ENCODE measurements around the gene RTP4. TPM values are rescaled to one million over a fixed set of nuclear protein-coding genes. Genes with fewer than 3 reads are reported as not detected.

The RTP4 gene
- polyA plus RNA-seq, 3 donors, result 1.7 to 6.6 (median 3.3) TPM

GRCh38 chr3:187361835-187362234 is 6.3 kb upstream of the RTP4 start:
- peaks cover 5% of the 10 kb centered on the region for H3K4me1 Mint-ChIP-seq
- H3K27ac ChIP-seq (ENCODE audit: low read depth in 1 of 2, low read length in 2 of 2), result no peak overlapping the region
- H3K4me2 ChIP-seq (replicated peaks; ENCODE audit: extremely low read depth, low read length, poor library complexity, severe bottlenecking), result no peak overlapping the region
- no peaks in the 10 kb centered on the region for H3K9me3 ChIP-seq (replicated peaks in 1 of 2; ENCODE audit: control insufficient read depth in 1 of 2, insufficient read depth in 1 of 2, low read length in 2 of 2)
- H3K9me3 Mint-ChIP-seq, result peaks cover 0 to 3% (median 2%) of the 10 kb centered on the region in 7 donors
- no peaks in the 10 kb centered on the region for H4K20me1 ChIP-seq (ENCODE audit: insufficient read depth, low read length)
- no peaks in the 10 kb centered on the region for H3K27me3 ChIP-seq (ENCODE audit: control insufficient read depth in 2 of 2, insufficient read depth in 2 of 2, low read length in 2 of 2)
- intact Hi-C loops (cut with micrococcal nuclease), result no loop called here
- H3K27me3 Mint-ChIP-seq (ENCODE audit: low read depth in 3 of 3), result peaks cover 0 to 3% (median 0%) of the 10 kb centered on the region in 3 donors
- WGBS (ENCODE audit: insufficient coverage), result 0% methylated on average over 1 of the region's 2 CpGs
- H3K36me3 Mint-ChIP-seq, result no peaks in the 10 kb centered on the region
- no peak for TF ChIP-seq CTCF (IDR thresholded peaks at IDR 0.05)
- H3K79me2 ChIP-seq (ENCODE audit: insufficient read depth, low read length), result no peaks in the 10 kb centered on the region
- no peaks in the 10 kb centered on the region for H3K36me3 ChIP-seq (replicated peaks in 1 of 2; ENCODE audit: control insufficient read depth in 1 of 2, insufficient read depth in 2 of 2, low read length in 2 of 2)
- DNase-seq, result no peak
- H3K9ac ChIP-seq (ENCODE audit: insufficient read depth, low read length, poor library complexity, severe bottlenecking), result no peak overlapping the region
- H3K4me3 ChIP-seq (replicated peaks in 1 of 3; ENCODE audit: low read depth in 2 of 3, low read length in 3 of 3), result no peak overlapping the region
- H3K27ac Mint-ChIP-seq, result no peak overlapping the region
- H2AFZ ChIP-seq (ENCODE audit: insufficient read depth, low read depth, low read length, poor library complexity, severe bottlenecking), result no peak overlapping the region
- no peak overlapping the region for H3K4me3 Mint-ChIP-seq
- no peaks in the 10 kb centered on the region for H3K4me1 ChIP-seq (ENCODE audit: control insufficient read depth in 1 of 2, insufficient read depth in 2 of 2, low read length in 2 of 2)

DNA sequence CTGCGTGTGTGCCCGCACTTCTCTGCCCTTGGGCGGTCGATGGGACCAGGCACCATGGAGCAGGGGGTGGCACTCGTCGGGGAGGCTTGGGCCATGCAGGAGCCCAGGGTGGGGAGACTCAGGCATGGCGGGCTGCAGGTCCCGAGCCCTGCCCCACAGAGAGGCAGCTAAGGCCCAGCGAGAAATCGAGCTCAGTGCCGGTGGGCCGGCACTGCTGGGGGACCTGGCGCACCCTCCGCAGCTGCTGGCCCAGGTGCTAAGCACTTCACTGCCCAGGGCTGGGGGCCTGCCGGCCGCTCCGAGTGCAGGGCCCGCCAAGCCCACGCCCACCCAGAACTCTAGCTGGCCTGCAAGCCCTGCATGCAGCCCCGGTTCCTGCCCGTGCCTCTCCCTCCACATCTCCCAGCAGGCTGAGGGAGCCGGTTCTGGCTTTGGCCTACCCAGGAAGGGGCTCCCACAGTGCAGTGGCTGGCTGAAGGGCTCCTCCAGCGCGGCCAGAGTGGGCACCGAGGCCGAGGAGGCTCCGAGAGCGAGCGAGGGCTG is 553 bp upstream of the RTP4 start:
- H3K4me3 ChIP-seq (replicated peaks in 1 of 3; ENCODE audit: low read depth in 2 of 3, low read length in 3 of 3), result peak overlapping the region in 1 of 3 experiments; percentile 88
- no peaks in the 10 kb centered on the region for H4K20me1 ChIP-seq (ENCODE audit: insufficient read depth, low read length)
- intact Hi-C loops (cut with micrococcal nuclease), result no loop called here
- H3K4me2 ChIP-seq (replicated peaks; ENCODE audit: extremely low read depth, low read length, poor library complexity, severe bottlenecking), result peak overlapping the region; percentile 83
- H3K4me1 Mint-ChIP-seq, result peaks cover 20% of the 10 kb centered on the region
- H3K27me3 ChIP-seq (ENCODE audit: control insufficient read depth in 2 of 2, insufficient read depth in 2 of 2, low read length in 2 of 2), result no peaks in the 10 kb centered on the region
- H3K79me2 ChIP-seq (ENCODE audit: insufficient read depth, low read length), result peaks cover 12% of the 10 kb centered on the region
- peak overlapping the region; percentile 84 to 97 for H3K27ac ChIP-seq (ENCODE audit: low read depth in 1 of 2, low read length in 2 of 2)
- DNase-seq, result no peak
- WGBS (ENCODE audit: insufficient coverage), result 97% methylated on average over 23 of the region's 29 CpGs
- TF ChIP-seq CTCF (IDR thresholded peaks at IDR 0.05), result no peak
- H3K27ac Mint-ChIP-seq, result peak overlapping the region in 6 of 7 donors; percentile 31 to 98 (median 96)
- no peaks in the 10 kb centered on the region for H3K27me3 Mint-ChIP-seq (ENCODE audit: low read depth in 3 of 3)
- H2AFZ ChIP-seq (ENCODE audit: insufficient read depth, low read depth, low read length, poor library complexity, severe bottlenecking), result peak overlapping the region; percentile 90
- peaks cover 2 to 4% (median 3%) of the 10 kb centered on the region in 7 donors for H3K9me3 Mint-ChIP-seq
- peak overlapping the region; percentile 85 for H3K9ac ChIP-seq (ENCODE audit: insufficient read depth, low read length, poor library complexity, severe bottlenecking)
- peaks cover 23 to 25% of the 10 kb centered on the region in 2 donors for H3K36me3 Mint-ChIP-seq
- H3K4me1 ChIP-seq (ENCODE audit: control insufficient read depth in 1 of 2, insufficient read depth in 2 of 2, low read length in 2 of 2), result peaks cover 18 to 19% of the 10 kb centered on the region in 2 donors
- peak overlapping the region; percentile 84 to 98 for H3K4me3 Mint-ChIP-seq
- no peaks in the 10 kb centered on the region for H3K9me3 ChIP-seq (replicated peaks in 1 of 2; ENCODE audit: control insufficient read depth in 1 of 2, insufficient read depth in 1 of 2, low read length in 2 of 2)
- H3K36me3 ChIP-seq (replicated peaks in 1 of 2; ENCODE audit: control insufficient read depth in 1 of 2, insufficient read depth in 2 of 2, low read length in 2 of 2), result peaks cover 13 to 28% of the 10 kb centered on the region in 2 donors

All from CD14-positive monocyte (primary cell).